ENCODE measurements around the gene TTI1.

DNA sequence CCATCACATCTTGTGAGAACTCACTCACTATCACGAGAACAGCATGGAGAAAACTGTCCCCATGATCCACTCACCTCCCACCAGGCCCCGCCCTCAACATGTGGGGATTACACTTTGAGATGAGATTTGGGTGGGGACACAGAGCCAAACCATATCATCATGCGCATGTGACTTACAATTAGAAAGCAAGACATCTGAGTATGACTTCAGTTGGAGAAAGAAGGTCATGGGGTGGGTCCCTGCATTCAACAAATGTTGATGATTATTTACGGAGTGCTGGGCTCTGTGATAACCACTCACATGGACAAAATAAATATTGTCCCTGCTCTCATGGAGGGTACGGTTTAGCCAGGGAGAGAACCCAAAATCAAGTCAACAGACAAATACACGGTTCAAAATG, 92.4 kb downstream of the TTI1 start:
- TF ChIP-seq CTCF (IDR thresholded peaks at IDR 0.05) (no peak), EZH2phosphoT487 (IDR thresholded peaks at IDR 0.05) (no peak), EZH2 (IDR thresholded peaks at IDR 0.05) (no peak)

All from neural progenitor cell (in vitro differentiated cells).